Loucy (cell line): Measurements from ENCODE around the gene SCAND1.

Experiments
- CTCF ChIP-seq: fragments of 200-600 bp; sonication (generic); conservative IDR thresholded peaks from 2 replicates; pipeline ENCODE4 v1.5.1; 2014; ENCODE audit warnings: mild to moderate bottlenecking, antibody characterized with exemption, low read length
- EZH2phosphoT487 ChIP-seq: fragments of 200-600 bp; IDR thresholded peaks from 2 replicates; pipeline ENCODE4 v1.6.1; 2018; ENCODE audit warnings: antibody characterized with exemption, mild to moderate bottlenecking, moderate library complexity, borderline replicate concordance

- no peak for TF ChIP-seq CTCF
- no peak for TF ChIP-seq EZH2phosphoT487
These were observed 12.1 kb downstream of the SCAND1 start for GRCh38 chr20:35942243-35942642.
